AG04450 (cell line): ENCODE measurements around the gene APH1A. TPM values are rescaled to one million over a fixed set of nuclear protein-coding genes. Genes with fewer than 3 reads are reported as not detected.
"Not testable (repeated sequence)": the region's sequence is repeated elsewhere in the genome, so short reads cannot be mapped to it uniquely, and the experiment has no call there.

ENCODE experiments used
- CTCF ChIA-PET: fragments of 300-600, 350-600 bp; formaldehyde crosslinking; extraction: SDS; loops from one replicate; lab custom pipeline; 2022; ENCODE audit warnings: antibody characterized with exemption, inconsistent platforms; lab: Charles Lee
- POLR2A ChIA-PET: fragments of 350-600 bp; formaldehyde crosslinking; extraction: SDS; loops from one replicate; lab custom pipeline; 2021; ENCODE audit warnings: antibody characterized with exemption, inconsistent platforms; lab: Yijun Ruan, JAX
- DNase-seq: peaks from one replicate; pipeline ENCODE4 v3.0.0-alpha.2; 2011; ENCODE audit warnings: low read depth, low spot score
- H3K27ac ChIP-seq: one replicate; pipeline ENCODE4 v1.5.1; 2012; ENCODE audit warnings: low read depth, low read length, control low read depth
- H3K27me3 ChIP-seq: one replicate; pipeline ENCODE4 v1.6.0; 2012; ENCODE audit warnings: low read length; ENCODE audit not compliant: control insufficient read depth, insufficient read depth
- H3K4me3 ChIP-seq: 2 replicates; pipeline ENCODE4 v1.5.1; 2011; ENCODE audit warnings: mild to moderate bottlenecking, low read depth, low read length, control low read depth
- H3K9me3 ChIP-seq: 2 replicates; pipeline ENCODE4 v1.5.1; 2012; ENCODE audit warnings: low read length; ENCODE audit not compliant: control insufficient read depth, insufficient read depth
- CTCF ChIP-seq: IDR thresholded peaks from 2 replicates; pipeline ENCODE4 v1.5.1; 2011; ENCODE audit warnings: low read depth, low read length, control low read depth, inconsistent platforms
- polyA plus RNA-seq: library from polyadenylated mRNA; depleted of rRNA; stranded (reverse); fragments of >200 nt; gene quantifications from 2 replicates; pipeline ENCODE4 v1.2.3, GENCODE V29; 2011

APH1A gene
- polyA plus RNA-seq, 1 experiment = 121 TPM

DNA sequence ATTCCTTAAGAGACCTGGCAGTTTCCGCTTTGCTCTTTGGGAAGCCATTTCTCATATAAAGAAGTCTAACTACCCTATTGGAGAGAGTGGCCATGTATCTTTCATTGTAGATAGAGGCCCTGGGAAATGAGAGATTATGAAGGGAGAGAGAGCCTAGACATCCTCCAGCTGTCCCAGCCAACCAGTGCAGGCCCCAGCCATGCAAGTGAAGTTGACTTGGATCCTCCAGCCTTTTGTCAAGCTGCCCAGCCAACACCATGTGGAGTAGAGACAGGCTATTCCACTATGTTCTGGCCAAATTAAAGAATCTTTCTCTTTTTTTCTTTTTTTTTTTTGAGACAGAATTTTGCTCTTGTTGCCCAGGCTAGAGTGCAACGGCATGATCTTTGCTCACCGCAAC is 25.8 kb downstream of the APH1A start:
- no peak for TF ChIP-seq CTCF
- H3K27ac ChIP-seq = no peak overlapping the region
- no peak for DNase-seq
- H3K27me3 ChIP-seq = no peaks in the 10 kb centered on the region
- ChIA-PET CTCF (no interaction called here), POLR2A (no interaction called here)
- H3K9me3 ChIP-seq = no peaks in the 10 kb centered on the region
- H3K4me3 ChIP-seq = no peak overlapping the region

GRCh38 chr1:150237746-150238145 is 31.1 kb downstream of the APH1A start:
- Histone ChIP-seq H3K27me3 (no peaks in the 10 kb centered on the region), H3K27ac (no peak overlapping the region), H3K9me3 (no peaks in the 10 kb centered on the region; the same call in 1 of the 2 replicates), H3K4me3 (no peak overlapping the region)
- CTCF ChIA-PET = interaction anchor here (1.6 kb wide), 1 partner anchor 18 kb away, joined by 5 read pairs; no protein-coding TSS in a partner anchor
- POLR2A ChIA-PET = no interaction called here
- DNase-seq = no peak
- TF ChIP-seq CTCF = no peak

DNA sequence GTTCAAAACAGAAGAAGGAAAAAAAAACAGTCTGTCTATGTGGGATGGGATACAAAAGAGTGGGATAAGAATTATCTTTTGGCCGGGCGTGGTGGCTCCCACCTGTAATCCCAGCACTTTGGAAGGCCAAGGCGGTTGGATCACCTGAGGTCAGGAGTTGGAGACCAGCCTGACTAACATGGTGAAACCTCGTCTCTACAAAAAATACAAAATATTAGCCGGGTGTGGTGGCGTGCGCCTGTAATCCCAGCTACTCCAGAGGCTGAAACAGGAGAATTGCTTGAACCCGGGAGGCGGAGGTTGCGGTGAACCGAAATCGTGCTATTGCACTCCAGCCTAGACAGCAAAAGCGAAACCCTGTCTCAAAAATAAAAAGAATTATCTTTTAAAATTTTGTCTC is 31.6 kb downstream of the APH1A start:
- H3K27ac ChIP-seq, H3K27me3 ChIP-seq, POLR2A ChIA-PET, H3K9me3 ChIP-seq, H3K4me3 ChIP-seq, DNase-seq: not testable (repeated sequence)
- CTCF ChIA-PET = interaction anchor here (1.0 to 1.6 kb wide), 2 partner anchors 19 to 164 kb away, joined by 3 to 5 read pairs; no protein-coding TSS in a partner anchor

DNA sequence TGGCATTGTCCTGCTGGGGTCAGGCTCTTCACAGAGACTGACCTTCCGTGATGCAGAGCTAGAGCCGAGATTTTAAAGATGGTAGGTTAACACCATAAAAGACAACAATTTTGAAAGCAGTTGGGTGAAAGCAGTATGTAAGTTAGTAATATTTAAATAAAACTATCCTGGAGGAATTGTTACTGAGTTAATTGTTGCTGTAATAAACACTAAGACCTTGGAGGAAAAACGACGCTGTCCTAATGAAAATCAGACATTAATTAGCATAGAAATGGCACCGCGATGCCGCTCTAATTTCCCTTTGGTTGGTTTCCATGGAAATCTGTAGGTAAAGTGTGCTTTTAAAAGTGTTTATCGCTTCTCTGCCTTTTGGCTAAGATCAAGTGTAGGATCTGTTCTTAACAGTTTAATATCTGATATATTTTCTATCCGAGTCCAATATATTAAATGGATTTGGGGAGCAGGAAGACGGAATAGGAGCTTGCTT is 32.2 kb downstream of the APH1A start:
- H3K9me3 ChIP-seq = no peaks in the 10 kb centered on the region; the same call in 1 of the 2 replicates
- TF ChIP-seq CTCF = no peak
- H3K4me3 ChIP-seq = peak overlapping the region; percentile 71
- H3K27me3 ChIP-seq = no peaks in the 10 kb centered on the region
- DNase-seq = no peak
- CTCF ChIA-PET = interaction anchor here (1.0 to 1.6 kb wide), 2 partner anchors 19 to 164 kb away, joined by 3 to 5 read pairs; no protein-coding TSS in a partner anchor
- POLR2A ChIA-PET = no interaction called here
- H3K27ac ChIP-seq = peak overlapping the region; percentile 78

DNA sequence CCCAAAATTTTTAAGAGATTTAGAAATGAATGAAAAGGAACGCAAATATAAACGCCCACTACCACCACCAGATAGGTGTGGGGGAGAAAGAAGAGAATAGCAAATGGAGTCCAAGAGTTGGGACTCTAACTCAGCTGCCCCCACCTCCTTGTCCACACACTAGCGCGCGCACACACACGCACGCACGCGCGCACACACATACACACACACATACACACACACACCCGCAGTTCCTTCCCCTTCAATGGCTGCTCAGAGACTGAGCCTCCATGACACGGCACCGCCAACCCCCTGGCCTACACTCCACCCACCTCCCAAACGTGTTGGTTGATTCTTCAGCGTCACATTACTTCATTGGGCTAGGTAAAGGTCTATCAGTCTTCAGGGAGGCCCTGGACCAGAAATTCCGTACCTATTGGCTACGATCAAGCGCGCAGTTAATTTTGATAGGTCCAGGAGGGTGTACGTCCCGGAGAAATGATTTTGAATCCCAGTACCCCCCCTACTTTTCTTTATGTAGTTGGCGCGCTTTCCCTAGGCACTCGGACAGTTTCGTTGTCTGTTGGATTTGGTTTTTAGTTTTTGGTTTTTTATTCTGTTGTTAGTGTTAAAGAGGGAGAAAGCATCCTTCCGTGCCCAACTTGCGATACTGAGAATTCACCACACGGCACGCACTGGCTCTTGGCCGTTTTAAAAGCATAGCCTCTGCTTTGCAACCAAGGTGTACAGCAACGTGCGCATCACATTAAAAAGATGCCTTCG is 32.8 kb downstream of the APH1A start, which contains the start of gene ANP32E:
Gene ANP32E (minus strand): TSS at position 261 of the 762 bp plus-strand sequence. CDS start 326 bp downstream, outside the sequence.
- POLR2A ChIA-PET = interaction anchor here (0.8 kb wide), 1 partner anchor 22 kb away, joined by 3 read pairs; no protein-coding TSS in a partner anchor
- H3K27me3 ChIP-seq = no peaks in the 10 kb centered on the region
- DNase-seq = peak; percentile 99
- CTCF ChIA-PET = interaction anchor here (0.8 to 1.6 kb wide), 3 partner anchors 13 to 163 kb away, joined by 3 to 5 read pairs (median 3); no protein-coding TSS in a partner anchor
- H3K9me3 ChIP-seq = no peaks in the 10 kb centered on the region; the same call in 1 of the 2 replicates
- H3K4me3 ChIP-seq = peak within 1 kb of the TSS; percentile 90
- H3K27ac ChIP-seq = peak within 1 kb of the TSS; percentile 78
- no peak for TF ChIP-seq CTCF
